A549 (cell line): ENCODE measurements around the gene RASSF3.

Experiments
- CTCF ChIP-seq: fragments of >200 bp; sonication (Bioruptor Twin); formaldehyde crosslinking; IDR thresholded peaks from 3 replicates; pipeline ENCODE4 v1.5.1; 2016
- MAZ ChIP-seq: fragments of 150-350 bp; IDR thresholded peaks from 2 replicates; pipeline ENCODE4 v1.6.1; 2014; ENCODE audit warnings: antibody characterized with exemption, low read depth, low read length, borderline replicate concordance
- SMC3 ChIP-seq: fragments of >200 bp; sonication (Bioruptor Twin); formaldehyde crosslinking; IDR thresholded peaks from 3 replicates; pipeline ENCODE4 v1.6.1; 2018; ENCODE audit warnings: inconsistent platforms
- TFCP2L1 ChIP-seq: fragments of 250-450 bp; sonication (Bioruptor Pico); IDR thresholded peaks from 2 replicates; pipeline ENCODE4 v1.5.0; 2021; ENCODE audit warnings: mild to moderate bottlenecking

GRCh38 chr12:64666054-64666914, 56.0 kb downstream of the RASSF3 start:
- TF ChIP-seq TFCP2L1 (CRISPR knock-in tag), result no peak
- no peak for TF ChIP-seq SMC3
- no peak for TF ChIP-seq CTCF
- TF ChIP-seq MAZ, result no peak
